CD8-positive, alpha-beta memory T cell (primary cell): ENCODE data around the gene PRKCD. TPM values are rescaled to one million over a fixed set of nuclear protein-coding genes. Genes with fewer than 3 reads are reported as not detected.

Experiments
- CTCF ChIA-PET: fragments of 350-600 bp; sonication (Branson Sonifier 250); formaldehyde crosslinking; loops from one replicate; lab custom pipeline; 2021; ENCODE audit warnings: antibody characterized with exemption; lab: Charles Lee
- POLR2A ChIA-PET: fragments of 350-600 bp; sonication (Branson Sonifier 250); formaldehyde crosslinking; loops from one replicate; lab custom pipeline; 2021; ENCODE audit warnings: antibody characterized with exemption; lab: Charles Lee
- DNase-seq, 5 donors: peaks; one replicate each; pipeline versions ENCODE4 v3.0.0 to v3.0.0-alpha.2; 2020 to 2022; ENCODE audit warnings: mixed read lengths in 1 of 5
- H3K27ac ChIP-seq: one replicate; pipeline ENCODE4 v1.7.0; 2013; ENCODE audit warnings: low read depth, mild to moderate bottlenecking, low read length, moderate library complexity
- H3K27me3 ChIP-seq: 2 replicates; pipeline ENCODE4 v1.7.0; 2013; ENCODE audit warnings: low read length, mild to moderate bottlenecking; ENCODE audit not compliant: insufficient read depth, poor library complexity, severe bottlenecking
- H3K36me3 ChIP-seq: 2 replicates; pipeline ENCODE4 v1.7.0; 2013; ENCODE audit warnings: mild to moderate bottlenecking, low read length, moderate library complexity; ENCODE audit not compliant: insufficient read depth
- H3K4me1 ChIP-seq: 2 replicates; pipeline ENCODE4 v1.7.0; 2013; ENCODE audit warnings: mild to moderate bottlenecking, low read length, moderate library complexity; ENCODE audit not compliant: insufficient read depth
- H3K4me3 ChIP-seq: 2 replicates; pipeline ENCODE4 v1.7.0; 2013; ENCODE audit warnings: mild to moderate bottlenecking, low read length
- H3K9me3 ChIP-seq: 2 replicates; pipeline ENCODE4 v1.7.0; 2013; ENCODE audit warnings: mild to moderate bottlenecking, low read length
- H3K27ac Mint-ChIP-seq, 8 donors: one replicate each; pipeline ENCODE4 v1.8.0; 2020 to 2021; ENCODE audit warnings: mixed read lengths in 8 of 8, mild to moderate bottlenecking in 6 of 8, inconsistent platforms in 3 of 8, moderate library complexity in 3 of 8
- H3K27me3 Mint-ChIP-seq, 2 donors: one replicate each; pipeline ENCODE4 v1.8.0; 2020 to 2021; ENCODE audit warnings: mixed read lengths in 2 of 2, mild to moderate bottlenecking in 1 of 2, moderate library complexity in 1 of 2
- H3K36me3 Mint-ChIP-seq, 3 donors: one replicate each; pipeline ENCODE4 v1.8.0; 2020 to 2021; ENCODE audit warnings: mixed read lengths in 3 of 3, inconsistent platforms in 1 of 3, mild to moderate bottlenecking in 1 of 3
- H3K4me1 Mint-ChIP-seq, 3 donors: one replicate each; pipeline ENCODE4 v1.8.0; 2020 to 2021; ENCODE audit warnings: mixed read lengths in 3 of 3, inconsistent platforms in 1 of 3, mild to moderate bottlenecking in 1 of 3
- H3K4me3 Mint-ChIP-seq, 7 donors: one replicate each; pipeline ENCODE4 v1.8.0; 2020 to 2021; ENCODE audit warnings: mixed read lengths in 7 of 7, mild to moderate bottlenecking in 6 of 7, moderate library complexity in 4 of 7, inconsistent platforms in 2 of 7
- H3K9me3 Mint-ChIP-seq, 5 donors: one replicate each; pipeline ENCODE4 v1.8.0; 2020 to 2022; ENCODE audit warnings: mixed read lengths in 5 of 5, mild to moderate bottlenecking in 3 of 5, moderate library complexity in 2 of 5, inconsistent platforms in 1 of 5
- polyA plus RNA-seq: library from polyadenylated mRNA; unstranded; fragments of 300-500 nt; fragmentation: Illumina TruSeq; gene quantifications from one replicate; pipeline ENCODE4 v1.2.3, GENCODE V29; 2021
- total RNA-seq, 2 experiments: library from RNA; stranded (reverse); gene quantifications; one replicate each; pipeline ENCODE4 v1.2.3, GENCODE V29; 2021

PRKCD gene
- total and polyA plus RNA-seq, 3 experiments from 2014 or later, result 27.2 to 27.3 (median 27.3) TPM

- no peaks in the 10 kb centered on the region for H3K4me1 ChIP-seq
- no peak overlapping the region for H3K27ac ChIP-seq
- ChIA-PET CTCF (no interaction called here), POLR2A (interaction anchor here (1.9 kb wide), 1 partner anchor 10 kb away, joined by 10 read pairs; the partner anchor contains the start of gene PRKCD)
- Mint-ChIP-seq H3K27me3 (peaks cover 0 to 1% of the 10 kb centered on the region in 2 donors), H3K36me3 (peaks cover 0 to 24% (median 0%) of the 10 kb centered on the region in 3 donors), H3K27ac (peak overlapping the region in 4 of 8 donors; percentile 26 to 74 (median 42)), H3K4me1 (peaks cover 43 to 66% (median 43%) of the 10 kb centered on the region in 3 donors), H3K4me3 (peak overlapping the region in 3 of 7 donors; percentile 23 to 48 (median 29)), H3K9me3 (no peaks in the 10 kb centered on the region)
- no peaks in the 10 kb centered on the region for H3K9me3 ChIP-seq
- H3K36me3 ChIP-seq, result no peaks in the 10 kb centered on the region
- H3K4me3 ChIP-seq, result no peak overlapping the region
- DNase-seq, result no peak
- H3K27me3 ChIP-seq, result no peaks in the 10 kb centered on the region
These were observed 9.5 kb downstream of the PRKCD start for GRCh38 chr3:53170325-53171063.

- no peaks in the 10 kb centered on the region for H3K27me3 ChIP-seq
- H3K4me3 ChIP-seq, result no peak overlapping the region
- H3K36me3 ChIP-seq, result no peaks in the 10 kb centered on the region
- CTCF ChIA-PET, result no interaction called here
- H3K27ac Mint-ChIP-seq, result peak overlapping the region in 4 of 8 donors; percentile 26 to 68 (median 54)
- H3K9me3 Mint-ChIP-seq, result no peaks in the 10 kb centered on the region
- H3K36me3 Mint-ChIP-seq, result peaks cover 0 to 27% (median 0%) of the 10 kb centered on the region in 3 donors
- DNase-seq, result no peak
- no peaks in the 10 kb centered on the region for H3K4me1 ChIP-seq
- H3K27me3 Mint-ChIP-seq, result peaks cover 0 to 3% of the 10 kb centered on the region in 2 donors
- H3K27ac ChIP-seq, result no peak overlapping the region
- POLR2A ChIA-PET, result no interaction called here
- no peak overlapping the region for H3K4me3 Mint-ChIP-seq
- no peaks in the 10 kb centered on the region for H3K9me3 ChIP-seq
- peaks cover 43 to 66% (median 43%) of the 10 kb centered on the region in 3 donors for H3K4me1 Mint-ChIP-seq
These were observed 10.0 kb downstream of the PRKCD start for GRCh38 chr3:53171064-53171418.

GRCh38 chr3:53171827-53172505 is 11.0 kb downstream of the PRKCD start:
- Histone ChIP-seq H3K9me3 (no peaks in the 10 kb centered on the region), H3K27ac (no peak overlapping the region), H3K36me3 (no peaks in the 10 kb centered on the region), H3K27me3 (no peaks in the 10 kb centered on the region), H3K4me3 (no peak overlapping the region), H3K4me1 (no peaks in the 10 kb centered on the region)
- H3K27ac Mint-ChIP-seq, result peak overlapping the region in 5 of 8 donors; percentile 11 to 83 (median 45)
- peaks cover 0 to 27% (median 0%) of the 10 kb centered on the region in 3 donors for H3K36me3 Mint-ChIP-seq
- ChIA-PET CTCF (no interaction called here), POLR2A (no interaction called here)
- no peak overlapping the region for H3K4me3 Mint-ChIP-seq
- peaks cover 37 to 59% (median 38%) of the 10 kb centered on the region in 3 donors for H3K4me1 Mint-ChIP-seq
- peaks cover 0 to 3% of the 10 kb centered on the region in 2 donors for H3K27me3 Mint-ChIP-seq
- DNase-seq, result no peak
- no peaks in the 10 kb centered on the region for H3K9me3 Mint-ChIP-seq

- Mint-ChIP-seq H3K4me1 (peaks cover 32 to 50% (median 34%) of the 10 kb centered on the region in 3 donors), H3K36me3 (peaks cover 0 to 33% (median 2%) of the 10 kb centered on the region in 3 donors), H3K4me3 (peak overlapping the region in 1 of 7 donors; percentile 27), H3K27ac (peak overlapping the region in 1 of 8 donors; percentile 13), H3K9me3 (no peaks in the 10 kb centered on the region), H3K27me3 (peaks cover 0 to 3% of the 10 kb centered on the region in 2 donors)
- CTCF ChIA-PET, result no interaction called here
- no peak for DNase-seq
- H3K4me1 ChIP-seq, result no peaks in the 10 kb centered on the region
- no peak overlapping the region for H3K27ac ChIP-seq
- POLR2A ChIA-PET, result no interaction called here
- no peaks in the 10 kb centered on the region for H3K9me3 ChIP-seq
- no peak overlapping the region for H3K4me3 ChIP-seq
- no peaks in the 10 kb centered on the region for H3K36me3 ChIP-seq
- H3K27me3 ChIP-seq, result no peaks in the 10 kb centered on the region
These were observed 12.1 kb downstream of the PRKCD start for GRCh38 chr3:53173107-53173506.

- no peak overlapping the region for H3K4me3 ChIP-seq
- Mint-ChIP-seq H3K36me3 (peaks cover 0 to 47% (median 9%) of the 10 kb centered on the region in 3 donors), H3K27me3 (peaks cover 0 to 3% of the 10 kb centered on the region in 2 donors), H3K4me3 (no peak overlapping the region), H3K4me1 (peaks cover 20 to 35% (median 23%) of the 10 kb centered on the region in 3 donors), H3K27ac (peak overlapping the region in 2 of 8 donors; percentile 57 to 84), H3K9me3 (no peaks in the 10 kb centered on the region)
- no peak overlapping the region for H3K27ac ChIP-seq
- POLR2A ChIA-PET, result no interaction called here
- CTCF ChIA-PET, result no interaction called here
- H3K9me3 ChIP-seq, result no peaks in the 10 kb centered on the region
- H3K27me3 ChIP-seq, result no peaks in the 10 kb centered on the region
- no peaks in the 10 kb centered on the region for H3K4me1 ChIP-seq
- H3K36me3 ChIP-seq, result no peaks in the 10 kb centered on the region
- DNase-seq, result no peak
These were observed 13.6 kb downstream of the PRKCD start for GRCh38 chr3:53174346-53175250.

- H3K27me3 Mint-ChIP-seq, result peaks cover 0 to 3% of the 10 kb centered on the region in 2 donors
- H3K27ac Mint-ChIP-seq, result peak overlapping the region in 2 of 8 donors; percentile 17 to 19
- peaks cover 9% of the 10 kb centered on the region for H3K36me3 ChIP-seq
- no peaks in the 10 kb centered on the region for H3K9me3 ChIP-seq
- DNase-seq, result no peak
- no peak overlapping the region for H3K4me3 Mint-ChIP-seq
- H3K9me3 Mint-ChIP-seq, result no peaks in the 10 kb centered on the region
- H3K36me3 Mint-ChIP-seq, result peaks cover 0 to 60% (median 9%) of the 10 kb centered on the region in 3 donors
- no peaks in the 10 kb centered on the region for H3K27me3 ChIP-seq
- CTCF ChIA-PET, result interaction anchor here (1.1 kb wide), 1 partner anchor 20 kb away, joined by 4 read pairs; no protein-coding TSS in a partner anchor
- no peaks in the 10 kb centered on the region for H3K4me1 ChIP-seq
- no peak overlapping the region for H3K27ac ChIP-seq
- POLR2A ChIA-PET, result no interaction called here
- peaks cover 10 to 23% (median 13%) of the 10 kb centered on the region in 3 donors for H3K4me1 Mint-ChIP-seq
- no peak overlapping the region for H3K4me3 ChIP-seq
These were observed 14.9 kb downstream of the PRKCD start for GRCh38 chr3:53175613-53176540.

- peaks cover 3 to 5% (median 3%) of the 10 kb centered on the region in 3 donors for H3K4me1 Mint-ChIP-seq
- ChIA-PET CTCF (no interaction called here), POLR2A (no interaction called here)
- Histone ChIP-seq H3K36me3 (peaks cover 18% of the 10 kb centered on the region), H3K4me1 (no peaks in the 10 kb centered on the region), H3K4me3 (no peak overlapping the region), H3K27ac (no peak overlapping the region), H3K9me3 (no peaks in the 10 kb centered on the region), H3K27me3 (no peaks in the 10 kb centered on the region)
- peak overlapping the region in 1 of 8 donors; percentile 50 for H3K27ac Mint-ChIP-seq
- no peak for DNase-seq
- no peak overlapping the region for H3K4me3 Mint-ChIP-seq
- peaks cover 0 to 78% (median 9%) of the 10 kb centered on the region in 3 donors for H3K36me3 Mint-ChIP-seq
- H3K9me3 Mint-ChIP-seq, result no peaks in the 10 kb centered on the region
- H3K27me3 Mint-ChIP-seq, result peaks cover 0 to 1% of the 10 kb centered on the region in 2 donors
These were observed 17.2 kb downstream of the PRKCD start for GRCh38 chr3:53178246-53178645.
